ENCODE data around the gene EEIG1. TPM values are rescaled to one million over a fixed set of nuclear protein-coding genes. Genes with fewer than 3 reads are reported as not detected.

EEIG1 gene
- total and polyA plus RNA-seq, 9 of the 15 experiments (the other 6 are each of a cell fraction or from before 2014, with no cell fraction given): 0.17 to 16.7 (median 3.6) TPM

DNA sequence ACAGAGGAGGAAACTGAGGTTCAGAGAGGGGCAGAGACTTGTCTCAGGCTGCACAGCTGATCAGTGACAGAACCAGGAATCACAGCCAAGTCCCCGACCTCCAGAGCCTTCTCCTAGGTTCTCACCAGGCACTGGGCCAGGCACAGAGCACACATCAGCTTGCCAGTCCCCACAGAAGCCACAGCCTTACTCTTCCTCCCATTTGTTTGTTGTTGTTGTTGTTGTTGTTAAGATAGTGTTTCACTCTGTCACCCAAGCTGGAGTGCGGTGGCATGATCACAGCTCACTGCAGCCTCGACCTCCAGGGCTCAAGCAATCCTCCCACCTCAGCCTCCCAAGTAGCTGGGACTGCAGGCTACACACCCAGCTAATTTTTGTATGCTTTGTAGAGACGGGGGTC, 44.9 kb upstream of the EEIG1 start:
- FAIRE-seq (no peak), ATAC-seq (no peak), DNase-seq (ENCODE audit: extremely low read depth in 1 of 4, low spot score in 3 of 4) (no peak)
- Histone ChIP-seq H3K9me3 (replicated peaks; ENCODE audit: control insufficient read depth, insufficient read depth, low read depth, low read length) (no peaks in the 10 kb centered on the region), H2AFZ (ENCODE audit: low read depth, low read length) (no peak overlapping the region), H3K4me3 (no peak overlapping the region), H3K9me1 (ENCODE audit: control insufficient read depth, insufficient read depth, low read length) (no peaks in the 10 kb centered on the region), H3K79me2 (ENCODE audit: control insufficient read depth, insufficient read depth, low read length) (no peaks in the 10 kb centered on the region), H3K4me1 (replicated peaks in 1 of 2; ENCODE audit: control insufficient read depth in 2 of 2, insufficient read depth in 2 of 2, low read length in 2 of 2) (peaks cover 10 to 18% of the 10 kb centered on the region in 2 experiments), H3K27me3 (ENCODE audit: control insufficient read depth in 2 of 2, insufficient read depth in 2 of 2, low read length in 2 of 2) (no peaks in the 10 kb centered on the region), H3K36me3 (ENCODE audit: control insufficient read depth, insufficient read depth, low read length) (no peaks in the 10 kb centered on the region), H3K27ac (ENCODE audit: extremely low read depth, low read depth, low read length) (no peak overlapping the region), H4K20me1 (replicated peaks; ENCODE audit: control insufficient read depth, insufficient read depth, low read length) (no peaks in the 10 kb centered on the region), H3K4me2 (ENCODE audit: insufficient read depth, low read length) (no peak overlapping the region), H3K9ac (ENCODE audit: insufficient read depth in 1 of 2, low read depth in 2 of 2, low read length in 2 of 2) (no peak overlapping the region)
- TF ChIP-seq RBM25 (IDR thresholded peaks at IDR 0.05; ENCODE audit: low read depth, low read length, severe bottlenecking): peak; percentile 40
- TF ChIP-seq, protein P1, sequence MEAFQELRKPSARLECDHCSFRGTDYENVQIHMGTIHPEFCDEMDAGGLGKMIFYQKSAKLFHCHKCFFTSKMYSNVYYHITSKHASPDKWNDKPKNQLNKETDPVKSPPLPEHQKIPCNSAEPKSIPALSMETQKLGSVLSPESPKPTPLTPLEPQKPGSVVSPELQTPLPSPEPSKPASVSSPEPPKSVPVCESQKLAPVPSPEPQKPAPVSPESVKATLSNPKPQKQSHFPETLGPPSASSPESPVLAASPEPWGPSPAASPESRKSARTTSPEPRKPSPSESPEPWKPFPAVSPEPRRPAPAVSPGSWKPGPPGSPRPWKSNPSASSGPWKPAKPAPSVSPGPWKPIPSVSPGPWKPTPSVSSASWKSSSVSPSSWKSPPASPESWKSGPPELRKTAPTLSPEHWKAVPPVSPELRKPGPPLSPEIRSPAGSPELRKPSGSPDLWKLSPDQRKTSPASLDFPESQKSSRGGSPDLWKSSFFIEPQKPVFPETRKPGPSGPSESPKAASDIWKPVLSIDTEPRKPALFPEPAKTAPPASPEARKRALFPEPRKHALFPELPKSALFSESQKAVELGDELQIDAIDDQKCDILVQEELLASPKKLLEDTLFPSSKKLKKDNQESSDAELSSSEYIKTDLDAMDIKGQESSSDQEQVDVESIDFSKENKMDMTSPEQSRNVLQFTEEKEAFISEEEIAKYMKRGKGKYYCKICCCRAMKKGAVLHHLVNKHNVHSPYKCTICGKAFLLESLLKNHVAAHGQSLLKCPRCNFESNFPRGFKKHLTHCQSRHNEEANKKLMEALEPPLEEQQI (IDR thresholded peaks at IDR 0.05): no peak
- no TSS peak for BruUV-seq (replicated peaks)
- in situ Hi-C loops (cut with MboI): no loop called here
- CTCF ChIA-PET (ENCODE audit: low intra/inter-chr PET ratio): no interaction called here
- WGBS (ENCODE audit: insufficient coverage, low coverage, missing lambda C conversion rate): 23% methylated on average over 4 of the region's 4 CpGs
- POLR2A ChIA-PET: interaction anchor here (0.6 to 1.2 kb wide), 5 partner anchors 9 to 102 kb away, joined by 3 to 5 read pairs (median 3); partner anchors contain the start of gene NAIF1
- intact Hi-C loops (cut with micrococcal nuclease): no loop called here

DNA sequence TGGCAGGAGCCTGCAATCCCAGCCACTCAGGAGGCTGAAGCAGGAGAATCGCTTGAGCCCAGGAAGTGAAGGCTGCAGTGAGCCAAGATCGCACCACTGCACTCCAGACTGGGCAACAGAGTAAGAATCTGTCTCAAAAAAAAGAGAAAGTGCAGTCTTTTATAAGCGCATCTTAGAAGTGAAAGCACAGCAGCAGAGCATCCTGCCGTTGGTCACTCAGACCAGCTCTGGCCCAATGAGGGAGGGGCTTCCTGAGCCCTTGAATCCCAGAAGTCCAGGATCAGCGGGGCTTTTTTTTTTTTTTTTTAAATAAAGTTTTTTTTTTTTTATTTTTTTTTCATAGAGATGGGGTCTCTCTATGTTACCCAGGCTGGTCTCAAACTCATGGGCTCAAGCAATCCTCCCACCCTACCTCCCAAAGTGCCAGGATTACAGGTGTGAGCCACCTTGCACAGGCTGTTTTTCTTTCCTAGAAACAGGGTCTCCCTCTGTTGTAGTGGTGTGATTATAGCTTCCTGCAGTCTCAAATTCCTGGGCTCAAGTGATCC, 44.0 kb upstream of the EEIG1 start:
- Histone ChIP-seq H3K9ac (ENCODE audit: insufficient read depth in 1 of 2, low read depth in 2 of 2, low read length in 2 of 2) (no peak overlapping the region), H3K4me1 (replicated peaks in 1 of 2; ENCODE audit: control insufficient read depth in 2 of 2, insufficient read depth in 2 of 2, low read length in 2 of 2) (peaks cover 8 to 18% of the 10 kb centered on the region in 2 experiments; a peak in 4 of 5 replicates), H3K9me3 (replicated peaks; ENCODE audit: control insufficient read depth, insufficient read depth, low read depth, low read length) (no peaks in the 10 kb centered on the region), H3K27ac (ENCODE audit: extremely low read depth, low read depth, low read length) (no peak overlapping the region), H2AFZ (ENCODE audit: low read depth, low read length) (no peak overlapping the region), H3K4me2 (ENCODE audit: insufficient read depth, low read length) (no peak overlapping the region), H3K79me2 (ENCODE audit: control insufficient read depth, insufficient read depth, low read length) (no peaks in the 10 kb centered on the region), H4K20me1 (replicated peaks; ENCODE audit: control insufficient read depth, insufficient read depth, low read length) (no peaks in the 10 kb centered on the region), H3K4me3 (no peak overlapping the region), H3K36me3 (ENCODE audit: control insufficient read depth, insufficient read depth, low read length) (no peaks in the 10 kb centered on the region), H3K27me3 (ENCODE audit: control insufficient read depth in 2 of 2, insufficient read depth in 2 of 2, low read length in 2 of 2) (no peaks in the 10 kb centered on the region), H3K9me1 (ENCODE audit: control insufficient read depth, insufficient read depth, low read length) (no peaks in the 10 kb centered on the region)
- ATAC-seq (no peak), FAIRE-seq (no peak), DNase-seq (ENCODE audit: extremely low read depth in 1 of 4, low spot score in 3 of 4) (no peak)
- intact Hi-C loops (cut with micrococcal nuclease) (no loop called here), in situ Hi-C loops (cut with MboI) (no loop called here)
- POLR2A ChIA-PET: interaction anchor here (0.6 to 1.2 kb wide), 3 partner anchors 8 to 61 kb away, joined by 3 to 5 read pairs (median 3); partner anchors contain the start of gene NAIF1
- CTCF ChIA-PET (ENCODE audit: low intra/inter-chr PET ratio): no interaction called here
- no TSS peak for BruUV-seq (replicated peaks)
- 83% methylated on average over 5 of the region's 5 CpGs for WGBS (ENCODE audit: insufficient coverage, low coverage, missing lambda C conversion rate)

Data from K562 (cell line).